ENCODE measurements around the gene ELF5. TPM values are rescaled to one million over a fixed set of nuclear protein-coding genes. Genes with fewer than 3 reads are reported as not detected.

The ELF5 gene
- total and polyA plus RNA-seq, 2 of the 8 experiments (the other 6 are each of a cell fraction or from before 2014, with no cell fraction given): not detected

DNA sequence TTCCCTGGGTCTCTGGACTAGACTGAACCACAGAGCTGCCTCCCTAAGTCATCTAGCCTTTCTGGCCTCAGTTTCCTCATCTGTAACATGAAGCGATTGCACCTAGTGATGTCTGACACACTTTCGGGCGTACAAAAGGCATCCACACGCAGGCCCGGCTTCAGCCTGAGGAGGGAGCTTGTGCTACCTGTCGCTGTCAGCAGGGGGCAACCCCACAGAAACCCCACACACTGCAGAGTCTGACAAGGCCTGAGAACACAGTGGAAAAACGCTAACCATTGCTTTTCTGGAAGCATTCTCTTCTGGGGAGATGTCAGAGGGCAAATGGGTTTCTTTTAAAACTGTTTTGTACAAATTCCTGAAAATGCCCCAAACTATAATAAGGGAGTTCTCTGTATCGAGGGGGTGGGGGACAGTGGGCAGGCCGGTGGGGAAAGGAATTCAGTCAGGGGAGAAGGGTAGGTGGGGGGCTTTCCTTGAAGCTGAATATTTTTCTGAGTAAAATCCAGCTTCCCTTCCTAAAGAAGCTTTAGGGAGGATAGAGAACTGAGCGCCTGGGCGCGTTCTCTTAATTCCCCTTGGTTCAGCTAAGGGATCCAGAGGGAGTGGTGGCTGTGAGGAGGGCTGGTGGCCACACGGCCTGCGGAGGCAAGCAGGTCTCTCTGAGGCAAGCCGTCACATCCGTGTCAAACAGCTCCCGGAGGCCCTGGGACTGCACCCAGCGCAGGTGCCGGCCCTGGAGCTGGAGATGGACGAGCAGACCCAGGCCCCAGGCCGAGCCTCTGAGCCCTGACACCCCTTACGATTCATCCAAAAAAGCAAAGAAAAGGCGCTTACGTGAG lies 533 bp downstream of the ELF5 start:
- Histone ChIP-seq H3K4me2 (ENCODE audit: insufficient read depth in 1 of 2, low read depth in 2 of 2, low read length in 2 of 2) (no peak overlapping the region), H3K4me1 (replicated peaks in 1 of 4; ENCODE audit: control insufficient read depth in 3 of 4, insufficient read depth in 4 of 4, low read length in 3 of 4) (peaks cover 0 to 9% (median 5%) of the 10 kb centered on the region in 4 experiments; a peak in 4 of 7 replicates), H3K23me2 (ENCODE audit: low read depth, low read length) (no peaks in the 10 kb centered on the region), H3K18ac (ENCODE audit: extremely low read depth, low read length) (no peak overlapping the region), H3K4ac (replicated peaks; ENCODE audit: insufficient read length, low read depth, low read length) (no peak overlapping the region), H3K4me3 (ENCODE audit: extremely low read depth in 1 of 4, insufficient read depth in 2 of 4, low read depth in 3 of 4, low read length in 4 of 4) (no peak overlapping the region), H3K27me3 (replicated peaks in 1 of 4; ENCODE audit: control insufficient read depth in 3 of 4, extremely low read depth in 1 of 4, insufficient read depth in 3 of 4, low read length in 3 of 4) (no peaks in the 10 kb centered on the region), H3K27ac (ENCODE audit: low read depth, low read length) (no peak overlapping the region), H3K56ac (replicated peaks; ENCODE audit: insufficient read length, low read depth, low read length) (no peak overlapping the region), H3K9ac (replicated peaks in 1 of 4; ENCODE audit: extremely low read depth in 1 of 4, low read depth in 3 of 4, low read length in 3 of 4) (no peak overlapping the region), H2AFZ (ENCODE audit: low read length) (peak overlapping the region; percentile 55; the same call in 1 of the 2 replicates), H3K9me3 (ENCODE audit: insufficient read depth in 2 of 2, low read depth in 1 of 2, low read length in 1 of 2) (no peaks in the 10 kb centered on the region), H2AK5ac (ENCODE audit: low read depth, low read length) (no peak overlapping the region), H3K36me3 (ENCODE audit: control insufficient read depth in 2 of 4, insufficient read depth in 4 of 4, low read length in 3 of 4) (no peaks in the 10 kb centered on the region), H2BK15ac (ENCODE audit: low read length) (no peak overlapping the region), H2BK120ac (replicated peaks; ENCODE audit: low read depth, low read length) (no peak overlapping the region), H3K23ac (ENCODE audit: insufficient read length) (no peak overlapping the region), H3K14ac (ENCODE audit: insufficient read length) (no peak overlapping the region), H4K5ac (ENCODE audit: insufficient read length, low read depth, low read length) (no peak overlapping the region), H3K79me1 (ENCODE audit: low read depth, low read length) (no peaks in the 10 kb centered on the region), H2BK12ac (ENCODE audit: low read depth, low read length) (no peak overlapping the region), H4K8ac (ENCODE audit: extremely low read depth, insufficient read depth, low read length) (no peak overlapping the region), H4K91ac (replicated peaks; ENCODE audit: insufficient read length, low read length) (no peak overlapping the region), H2BK5ac (ENCODE audit: low read depth, low read length) (no peak overlapping the region), H2BK20ac (ENCODE audit: low read length) (no peak overlapping the region), H4K20me1 (replicated peaks in 1 of 2; ENCODE audit: control insufficient read depth in 1 of 2, insufficient read depth in 2 of 2, low read length in 2 of 2) (no peaks in the 10 kb centered on the region), H3K79me2 (ENCODE audit: control insufficient read depth in 1 of 2, insufficient read depth in 2 of 2, low read length in 2 of 2) (no peaks in the 10 kb centered on the region)
- POLR2A ChIA-PET (ENCODE audit: partially characterized antibody): interaction anchor here (0.7 kb wide), 1 partner anchor 544 kb away, joined by 3 read pairs; no protein-coding TSS in a partner anchor
- DNase-seq (ENCODE audit: low read depth in 1 of 2, low spot score in 2 of 2) (peak; percentile 54 to 78), FAIRE-seq (peak; percentile 36)
- WGBS, 2 experiments (ENCODE audit: extremely low coverage in 1 of 2, insufficient coverage in 1 of 2, insufficient read length in 1 of 2, insufficient replicate concordance in 2 of 2, low coverage in 1 of 2, low lambda C conversion rate in 2 of 2, missing lambda C conversion rate in 1 of 2): 78% methylated on average over 23 of the region's 24 CpGs; no CpG with 5 or more reads in 1 of the 2 experiments
- CTCF ChIA-PET (ENCODE audit: partially characterized antibody): interaction anchor here (0.7 to 5.5 kb wide), 40 partner anchors 8 to 881 kb away, joined by 3 to 72 read pairs (median 5); no protein-coding TSS in a partner anchor
- TF ChIP-seq YY1 (IDR thresholded peaks at IDR 0.05; ENCODE audit: low read depth, low read length) (no peak), TAF7 (optimal IDR thresholded peaks at IDR 0.05; ENCODE audit: borderline replicate concordance, low read depth, low read length) (no peak), PHF8 (conservative IDR thresholded peaks at IDR 0.05; ENCODE audit: low read depth, low read length) (no peak), FOSL1 (IDR thresholded peaks at IDR 0.05; ENCODE audit: insufficient read depth, low read depth, low read length) (no peak), KDM4A (IDR thresholded peaks at IDR 0.05; ENCODE audit: low read depth, low read length, severe bottlenecking) (no peak), TCF12 (IDR thresholded peaks at IDR 0.05; ENCODE audit: low read depth, low read length) (no peak), CHD2 (IDR thresholded peaks at IDR 0.05; ENCODE audit: low read length) (no peak), CTBP2 (IDR thresholded peaks at IDR 0.05; ENCODE audit: borderline replicate concordance, insufficient read depth, insufficient read length, low read length) (no peak)
- TF ChIP-seq, protein P1, sequence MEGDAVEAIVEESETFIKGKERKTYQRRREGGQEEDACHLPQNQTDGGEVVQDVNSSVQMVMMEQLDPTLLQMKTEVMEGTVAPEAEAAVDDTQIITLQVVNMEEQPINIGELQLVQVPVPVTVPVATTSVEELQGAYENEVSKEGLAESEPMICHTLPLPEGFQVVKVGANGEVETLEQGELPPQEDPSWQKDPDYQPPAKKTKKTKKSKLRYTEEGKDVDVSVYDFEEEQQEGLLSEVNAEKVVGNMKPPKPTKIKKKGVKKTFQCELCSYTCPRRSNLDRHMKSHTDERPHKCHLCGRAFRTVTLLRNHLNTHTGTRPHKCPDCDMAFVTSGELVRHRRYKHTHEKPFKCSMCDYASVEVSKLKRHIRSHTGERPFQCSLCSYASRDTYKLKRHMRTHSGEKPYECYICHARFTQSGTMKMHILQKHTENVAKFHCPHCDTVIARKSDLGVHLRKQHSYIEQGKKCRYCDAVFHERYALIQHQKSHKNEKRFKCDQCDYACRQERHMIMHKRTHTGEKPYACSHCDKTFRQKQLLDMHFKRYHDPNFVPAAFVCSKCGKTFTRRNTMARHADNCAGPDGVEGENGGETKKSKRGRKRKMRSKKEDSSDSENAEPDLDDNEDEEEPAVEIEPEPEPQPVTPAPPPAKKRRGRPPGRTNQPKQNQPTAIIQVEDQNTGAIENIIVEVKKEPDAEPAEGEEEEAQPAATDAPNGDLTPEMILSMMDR (IDR thresholded peaks at IDR 0.05; ENCODE audit: control extremely low read depth in 1 of 3, insufficient read depth in 1 of 3, low read depth in 1 of 3, low read length in 3 of 3): peak; percentile 87 to 95 (median 89)

All from H1 (cell line).